Measurements from ENCODE around the gene DBT. TPM values are rescaled to one million over a fixed set of nuclear protein-coding genes. Genes with fewer than 3 reads are reported as not detected.

DBT gene
- total RNA-seq (2021): 19.0 and 20.3 TPM in 2 replicates
- long read RNA-seq, full-length matches to known transcripts: 50 of 71 reads
- long read RNA-seq, partial matches to known transcripts: 1 of 71 reads
- long read RNA-seq, other reads (novel, unspliced or antisense): 20 of 71 reads

DNA sequence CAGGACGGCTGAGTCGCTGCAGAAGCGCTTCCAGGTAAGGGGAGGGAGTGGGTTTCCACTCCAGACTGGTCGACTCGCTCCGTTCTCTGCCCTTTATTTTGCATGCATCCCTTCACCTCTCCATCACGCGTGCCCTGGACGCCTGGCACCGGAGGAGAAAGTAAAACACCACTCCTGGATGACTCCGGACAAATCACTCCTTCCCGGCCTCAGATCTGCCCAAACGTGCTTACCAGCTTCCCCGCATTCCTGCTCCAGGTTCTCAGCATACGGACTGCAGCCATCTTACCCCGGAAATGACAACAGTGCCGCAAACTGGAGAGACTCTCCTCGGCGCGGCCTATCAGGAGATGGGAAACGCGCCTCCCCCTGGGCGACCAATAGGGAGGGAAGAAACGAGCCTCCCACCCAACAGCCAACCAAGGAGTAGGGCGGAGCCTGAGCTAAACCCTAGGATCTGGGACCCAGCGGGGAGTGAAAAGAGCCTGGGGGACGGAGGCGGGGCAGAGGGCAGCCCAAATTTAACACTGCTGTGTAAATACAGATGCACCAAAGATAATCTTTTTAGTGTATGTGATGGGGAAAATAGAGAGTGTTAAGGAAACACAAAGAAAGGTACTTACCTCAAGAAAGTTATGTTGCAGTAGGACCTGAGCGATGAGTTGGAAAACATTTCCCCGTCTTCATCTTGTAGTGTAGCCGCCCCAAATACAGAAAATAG is at the start of gene DBT:
Gene DBT, minus strand, starts transcription at position 298 of the 721 bp plus-strand sequence. Its CDS starts 14 bp downstream, at position 284.
- WGBS (ENCODE audit: extremely low coverage, insufficient read length, low lambda C conversion rate): no CpG with 5 or more reads among the region's 31 CpGs
- Histone ChIP-seq H2AK5ac (ENCODE audit: insufficient read length, low read length) (no peak within 1 kb of the TSS), H3K23me2 (ENCODE audit: insufficient read length, low read depth, low read length, poor library complexity, severe bottlenecking) (peaks cover 9% of the 10 kb centered on the region), H2AFZ (ENCODE audit: low read length) (no peak within 1 kb of the TSS), H3T11ph (ENCODE audit: low read length) (no peak within 1 kb of the TSS), H4K8ac (replicated peaks; ENCODE audit: insufficient read length, low read depth, low read length) (peak within 1 kb of the TSS; percentile 78), H2BK5ac (ENCODE audit: insufficient read length, low read length) (peak within 1 kb of the TSS; percentile 92), H4K91ac (ENCODE audit: insufficient read length, low read depth, low read length) (no peak within 1 kb of the TSS), H4K20me1 (ENCODE audit: control insufficient read depth, insufficient read depth, insufficient read length) (no peaks in the 10 kb centered on the region), H3K18ac (ENCODE audit: insufficient read length, low read depth, low read length) (peak within 1 kb of the TSS; percentile 95), H3K27ac (ENCODE audit: insufficient read length, low read depth, low read length) (peak within 1 kb of the TSS; percentile 76), H3K79me2 (ENCODE audit: insufficient read depth, low read length) (peaks cover 5% of the 10 kb centered on the region; the same call in 1 of the 2 replicates), H2BK20ac (ENCODE audit: low read depth, low read length, poor library complexity, severe bottlenecking) (no peak within 1 kb of the TSS), H3K56ac (ENCODE audit: insufficient read length, low read depth, low read length) (peak within 1 kb of the TSS; percentile 82), H3K23ac (ENCODE audit: insufficient read length, low read depth, low read length) (peak within 1 kb of the TSS; percentile 1), H2BK12ac (ENCODE audit: insufficient read length, low read depth, low read length) (peak within 1 kb of the TSS; percentile 51), H3K9ac (ENCODE audit: extremely low read depth, insufficient read length, low read length) (peak within 1 kb of the TSS; percentile 98), H3K27me3 (ENCODE audit: insufficient read depth, low read length) (no peaks in the 10 kb centered on the region), H3K4me1 (ENCODE audit: insufficient read depth, low read length) (no peaks in the 10 kb centered on the region; the same call in 1 of the 2 replicates), H3K14ac (ENCODE audit: insufficient read depth, low read length) (peak within 1 kb of the TSS; percentile 98), H3K4me2 (ENCODE audit: insufficient read depth, insufficient read length, low read length) (peak within 1 kb of the TSS; percentile 95), H2BK120ac (ENCODE audit: low read depth, low read length, poor library complexity, severe bottlenecking) (no peak within 1 kb of the TSS), H3K9me3 (ENCODE audit: control insufficient read depth, low read depth, low read length) (no peaks in the 10 kb centered on the region), H3K79me1 (ENCODE audit: insufficient read depth, low read depth, low read length, poor library complexity, severe bottlenecking) (peaks cover 9% of the 10 kb centered on the region), H4K5ac (ENCODE audit: insufficient read length, low read depth, low read length) (peak within 1 kb of the TSS; percentile 94), H2BK15ac (ENCODE audit: low read depth, low read length) (peak within 1 kb of the TSS; percentile 24; the same call in 1 of the 2 replicates), H3K4ac (ENCODE audit: low read depth, low read length) (peak within 1 kb of the TSS; percentile 6; the same call in 1 of the 2 replicates)
- H3K27ac Mint-ChIP-seq: peak within 1 kb of the TSS in 1 of 3 experiments; percentile 37; a peak in 2 of 7 replicates
- no peaks in the 10 kb centered on the region for H3K9me3 Mint-ChIP-seq
- peak; percentile 97 for DNase-seq
- no peaks in the 10 kb centered on the region for H3K27me3 Mint-ChIP-seq (ENCODE audit: low read depth)
- H3K4me1 Mint-ChIP-seq: peaks cover 4 to 7% of the 10 kb centered on the region in 2 experiments
- TF ChIP-seq, protein P1, sequence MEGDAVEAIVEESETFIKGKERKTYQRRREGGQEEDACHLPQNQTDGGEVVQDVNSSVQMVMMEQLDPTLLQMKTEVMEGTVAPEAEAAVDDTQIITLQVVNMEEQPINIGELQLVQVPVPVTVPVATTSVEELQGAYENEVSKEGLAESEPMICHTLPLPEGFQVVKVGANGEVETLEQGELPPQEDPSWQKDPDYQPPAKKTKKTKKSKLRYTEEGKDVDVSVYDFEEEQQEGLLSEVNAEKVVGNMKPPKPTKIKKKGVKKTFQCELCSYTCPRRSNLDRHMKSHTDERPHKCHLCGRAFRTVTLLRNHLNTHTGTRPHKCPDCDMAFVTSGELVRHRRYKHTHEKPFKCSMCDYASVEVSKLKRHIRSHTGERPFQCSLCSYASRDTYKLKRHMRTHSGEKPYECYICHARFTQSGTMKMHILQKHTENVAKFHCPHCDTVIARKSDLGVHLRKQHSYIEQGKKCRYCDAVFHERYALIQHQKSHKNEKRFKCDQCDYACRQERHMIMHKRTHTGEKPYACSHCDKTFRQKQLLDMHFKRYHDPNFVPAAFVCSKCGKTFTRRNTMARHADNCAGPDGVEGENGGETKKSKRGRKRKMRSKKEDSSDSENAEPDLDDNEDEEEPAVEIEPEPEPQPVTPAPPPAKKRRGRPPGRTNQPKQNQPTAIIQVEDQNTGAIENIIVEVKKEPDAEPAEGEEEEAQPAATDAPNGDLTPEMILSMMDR (conservative IDR thresholded peaks at IDR 0.05): no peak
- H3K36me3 Mint-ChIP-seq (ENCODE audit: insufficient read depth in 1 of 3, low read depth in 3 of 3): peaks cover 0 to 6% (median 0%) of the 10 kb centered on the region in 3 experiments; a peak in 2 of 7 replicates
- H3K4me3 Mint-ChIP-seq: no peak within 1 kb of the TSS; a peak in 1 of 5 replicates

Data from H9 (cell line).